Right lobe of liver (tissue), 4 donors: ENCODE data around the gene PGM3.

ENCODE experiments used
- POLR2A ChIP-seq: fragments of 450-650 bp; IDR thresholded peaks from one replicate; pipeline ENCODE4 v1.6.1; 2017; ENCODE audit warnings: antibody characterized with exemption, mild to moderate bottlenecking
- TF ChIP-seq, protein P1 (sequence below), 4 donors: fragments of 200-600 bp in 3 of 4; fragments of 450-650 bp in 1 of 4; IDR thresholded peaks; one replicate each; pipeline versions ENCODE4 v1.5.1 to v1.8.0; 2016 to 2022; ENCODE audit warnings: antibody characterized with exemption in 4 of 4, mild to moderate bottlenecking in 2 of 4
- donor health status: DM: no; HTN: no; CAD: no.
- donor health status: DM: no; HTN: no; CAD: no.
- donor health status: DM: no; HTN: yes; CAD: no.

DNA sequence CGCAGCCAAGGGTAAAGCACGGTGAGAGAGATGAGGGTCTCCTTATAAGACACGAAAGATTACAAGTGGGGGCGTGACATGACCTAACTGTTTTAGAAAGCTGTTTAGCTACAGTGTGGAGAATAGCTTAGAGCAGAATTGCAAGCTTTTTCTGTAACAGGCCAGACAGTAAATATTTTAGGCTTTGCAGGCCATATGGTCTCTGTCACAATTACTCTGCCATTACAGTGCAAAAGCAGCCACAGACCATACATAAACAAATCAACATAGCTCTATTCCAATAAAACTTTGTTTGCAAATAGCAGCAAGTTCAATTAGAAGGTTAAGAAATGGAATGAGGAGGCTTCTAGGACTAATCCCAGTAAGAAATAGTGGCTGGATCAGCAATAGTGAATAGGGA, 16.8 kb downstream of the PGM3 start:
- TF ChIP-seq, protein P1, sequence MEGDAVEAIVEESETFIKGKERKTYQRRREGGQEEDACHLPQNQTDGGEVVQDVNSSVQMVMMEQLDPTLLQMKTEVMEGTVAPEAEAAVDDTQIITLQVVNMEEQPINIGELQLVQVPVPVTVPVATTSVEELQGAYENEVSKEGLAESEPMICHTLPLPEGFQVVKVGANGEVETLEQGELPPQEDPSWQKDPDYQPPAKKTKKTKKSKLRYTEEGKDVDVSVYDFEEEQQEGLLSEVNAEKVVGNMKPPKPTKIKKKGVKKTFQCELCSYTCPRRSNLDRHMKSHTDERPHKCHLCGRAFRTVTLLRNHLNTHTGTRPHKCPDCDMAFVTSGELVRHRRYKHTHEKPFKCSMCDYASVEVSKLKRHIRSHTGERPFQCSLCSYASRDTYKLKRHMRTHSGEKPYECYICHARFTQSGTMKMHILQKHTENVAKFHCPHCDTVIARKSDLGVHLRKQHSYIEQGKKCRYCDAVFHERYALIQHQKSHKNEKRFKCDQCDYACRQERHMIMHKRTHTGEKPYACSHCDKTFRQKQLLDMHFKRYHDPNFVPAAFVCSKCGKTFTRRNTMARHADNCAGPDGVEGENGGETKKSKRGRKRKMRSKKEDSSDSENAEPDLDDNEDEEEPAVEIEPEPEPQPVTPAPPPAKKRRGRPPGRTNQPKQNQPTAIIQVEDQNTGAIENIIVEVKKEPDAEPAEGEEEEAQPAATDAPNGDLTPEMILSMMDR (IDR thresholded peaks at IDR 0.05): no peak
- TF ChIP-seq POLR2A: no peak
